Mesendoderm (in vitro differentiated cells): ENCODE results near the gene L1TD1.
"Not testable (repeated sequence)": the region's sequence is repeated elsewhere in the genome, so short reads cannot be mapped to it uniquely, and the experiment has no call there.

Experiments
- DNase-seq: peaks from one replicate; pipeline ENCODE4 v3.0.0; 2013
- H2AK5ac ChIP-seq: 2 replicates; pipeline ENCODE4 v1.6.1; 2013; ENCODE audit warnings: low read length, inconsistent platforms
- H2BK120ac ChIP-seq: 2 replicates; pipeline ENCODE4 v1.6.1; 2013; ENCODE audit warnings: low read depth, mild to moderate bottlenecking, low read length, moderate library complexity, mixed read lengths
- H2BK15ac ChIP-seq: replicated peaks from 2 replicates; pipeline ENCODE4 v1.6.1; 2013; ENCODE audit warnings: low read depth, mild to moderate bottlenecking, moderate library complexity
- H2BK5ac ChIP-seq: 2 replicates; pipeline ENCODE4 v1.6.1; 2013; ENCODE audit warnings: low read length, inconsistent platforms
- H3K18ac ChIP-seq: 2 replicates; pipeline ENCODE4 v1.6.1; 2013; ENCODE audit warnings: mild to moderate bottlenecking, low read length, mixed read lengths
- H3K23ac ChIP-seq: one replicate; pipeline ENCODE4 v1.6.1; 2013; ENCODE audit warnings: low read length
- H3K27ac ChIP-seq: 2 replicates; pipeline ENCODE4 v1.5.1; 2013; ENCODE audit warnings: low read depth, mild to moderate bottlenecking, inconsistent platforms, low read length, moderate library complexity
- H3K27me3 ChIP-seq: 2 replicates; pipeline ENCODE4 v1.6.1; 2013; ENCODE audit warnings: low read length, control low read depth, mild to moderate bottlenecking, inconsistent platforms; ENCODE audit not compliant: insufficient read depth, poor library complexity
- H3K36me3 ChIP-seq: 2 replicates; pipeline ENCODE4 v1.6.1; 2013; ENCODE audit warnings: low read length, inconsistent platforms; ENCODE audit not compliant: control insufficient read depth, insufficient read depth
- H3K4ac ChIP-seq: one replicate; pipeline ENCODE4 v1.6.1; 2013; ENCODE audit warnings: low read depth, mild to moderate bottlenecking, low read length, moderate library complexity
- H3K4me1 ChIP-seq: 2 replicates; pipeline ENCODE4 v1.6.1; 2013; ENCODE audit warnings: low read depth, low read length, inconsistent platforms; ENCODE audit not compliant: control insufficient read depth
- H3K4me2 ChIP-seq: 2 replicates; pipeline ENCODE4 v1.6.1; 2013; ENCODE audit warnings: low read length
- H3K4me3 ChIP-seq: 2 replicates; pipeline ENCODE4 v1.5.1; 2013; ENCODE audit warnings: mild to moderate bottlenecking, low read length
- H3K56ac ChIP-seq: one replicate; pipeline ENCODE4 v1.6.1; 2013; ENCODE audit warnings: low read length
- H3K79me1 ChIP-seq: 2 replicates; pipeline ENCODE4 v1.6.1; 2013; ENCODE audit warnings: low read length, inconsistent platforms
- H3K79me2 ChIP-seq: 2 replicates; pipeline ENCODE4 v1.6.1; 2013; ENCODE audit warnings: mild to moderate bottlenecking, low read length; ENCODE audit not compliant: control insufficient read depth, insufficient read depth
- H3K9ac ChIP-seq: 2 replicates; pipeline ENCODE4 v1.6.1; 2013; ENCODE audit warnings: low read length, inconsistent platforms
- H4K5ac ChIP-seq: one replicate; pipeline ENCODE4 v1.6.1; 2013; ENCODE audit warnings: low read length
- H4K8ac ChIP-seq: one replicate; pipeline ENCODE4 v1.6.1; 2013; ENCODE audit warnings: low read depth, mild to moderate bottlenecking, control low read depth, low read length, moderate library complexity
- WGBS: extraction: QIAGEN DNeasy Blood & Tissue Kit; methylation state at CpG from one replicate; pipeline ENCODE4 v1.1.7; 2013; ENCODE audit warnings: low lambda C conversion rate, missing lambda C conversion rate; ENCODE audit not compliant: insufficient coverage; ENCODE audit errors: extremely low coverage; 5-methylcytosine and 5-hydroxymethylcytosine counted together

The L1TD1 gene

GRCh38 chr1:62182157-62182556, 12.5 kb upstream of the L1TD1 start:
- H3K9ac ChIP-seq, H3K4me3 ChIP-seq, H3K4ac ChIP-seq, H3K4me2 ChIP-seq, H2BK5ac ChIP-seq, H3K79me1 ChIP-seq, DNase-seq, H3K56ac ChIP-seq, H3K18ac ChIP-seq, H3K36me3 ChIP-seq, H3K27me3 ChIP-seq, H3K27ac ChIP-seq, H3K79me2 ChIP-seq, H4K8ac ChIP-seq, H3K23ac ChIP-seq, H2AK5ac ChIP-seq, H2BK120ac ChIP-seq, H4K5ac ChIP-seq: not testable (repeated sequence)
- WGBS = no CpG with 5 or more reads among the region's 8 CpGs
- Histone ChIP-seq H3K4me1 (peaks cover 11% of the 10 kb centered on the region), H2BK15ac (peak overlapping the region; percentile 57)

DNA sequence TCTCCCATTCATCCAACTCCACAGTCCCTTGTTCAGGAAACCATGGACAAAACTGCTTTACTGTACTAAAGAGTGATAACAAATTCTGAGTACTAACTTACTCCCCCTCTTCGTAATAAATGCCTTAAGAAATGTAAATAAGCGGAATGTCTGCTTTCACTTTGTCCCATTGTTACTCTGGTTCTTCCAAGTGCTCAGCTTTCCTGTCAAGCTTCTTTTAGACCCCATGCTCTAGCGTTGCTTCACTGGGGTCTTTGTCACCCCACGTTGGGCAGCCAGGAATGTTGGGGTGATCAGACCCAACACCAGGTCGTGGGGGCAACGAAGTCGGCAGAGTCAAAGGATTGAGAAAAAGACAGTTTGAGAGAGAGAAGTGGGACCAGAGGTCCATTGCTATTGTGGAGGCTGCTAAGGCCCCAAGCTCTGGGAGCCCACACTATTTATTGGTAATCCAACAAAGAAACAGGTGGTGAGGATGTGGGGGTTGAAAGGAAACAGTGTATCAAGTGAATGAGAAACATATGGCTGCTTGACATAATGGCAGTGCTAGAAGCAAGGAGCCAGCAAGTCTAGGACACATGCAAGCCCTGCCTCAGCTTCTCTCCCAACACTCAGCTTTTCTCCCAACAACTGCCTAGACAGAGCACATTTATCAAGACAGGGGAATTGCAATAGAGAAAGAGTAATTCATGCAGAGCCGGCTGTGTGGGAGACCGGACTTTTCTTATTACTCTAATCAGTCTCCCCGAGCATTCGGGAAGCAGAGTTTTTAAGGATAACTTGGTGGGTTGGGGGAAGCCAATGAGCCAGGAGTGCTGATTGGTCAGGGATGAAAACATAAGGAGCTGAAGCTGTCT, 11.3 kb upstream of the L1TD1 start:
- peak overlapping the region; percentile 74 for H2BK15ac ChIP-seq
- not testable (repeated sequence) for H3K9ac ChIP-seq, H4K8ac ChIP-seq, H2BK5ac ChIP-seq, H3K23ac ChIP-seq, H3K27me3 ChIP-seq, H3K4ac ChIP-seq, H3K36me3 ChIP-seq, DNase-seq, H3K4me2 ChIP-seq, H3K4me3 ChIP-seq, H3K4me1 ChIP-seq, H3K79me1 ChIP-seq, H4K5ac ChIP-seq, H2AK5ac ChIP-seq, H3K27ac ChIP-seq, H3K79me2 ChIP-seq, H2BK120ac ChIP-seq
- peak overlapping the region; percentile 94 for H3K18ac ChIP-seq
- H3K56ac ChIP-seq = peak overlapping the region; percentile 56
- WGBS = no CpG with 5 or more reads among the region's 11 CpGs

GRCh38 chr1:62184336-62184735, 10.3 kb upstream of the L1TD1 start:
- H3K23ac ChIP-seq = no peak overlapping the region
- DNase-seq = no peak
- H2BK5ac ChIP-seq = no peak overlapping the region
- H3K79me2 ChIP-seq = no peaks in the 10 kb centered on the region
- H3K4me2 ChIP-seq = no peak overlapping the region
- no peak overlapping the region for H2BK120ac ChIP-seq
- no peak overlapping the region for H3K4me3 ChIP-seq
- H3K9ac ChIP-seq = no peak overlapping the region
- no peak overlapping the region for H2AK5ac ChIP-seq
- H3K27me3 ChIP-seq = no peaks in the 10 kb centered on the region
- no CpG with 5 or more reads among the region's 7 CpGs for WGBS
- H3K4ac ChIP-seq = no peak overlapping the region
- H4K5ac ChIP-seq = no peak overlapping the region
- H4K8ac ChIP-seq = no peak overlapping the region
- no peak overlapping the region for H3K27ac ChIP-seq
- H3K56ac ChIP-seq = no peak overlapping the region
- H2BK15ac ChIP-seq = no peak overlapping the region
- no peak overlapping the region for H3K18ac ChIP-seq
- H3K79me1 ChIP-seq = no peaks in the 10 kb centered on the region
- H3K4me1 ChIP-seq = peaks cover 2% of the 10 kb centered on the region
- no peaks in the 10 kb centered on the region for H3K36me3 ChIP-seq

- H3K9ac ChIP-seq, H3K79me1 ChIP-seq, H3K4me3 ChIP-seq, H2AK5ac ChIP-seq, H3K23ac ChIP-seq, DNase-seq, H3K4ac ChIP-seq, H2BK120ac ChIP-seq, H3K56ac ChIP-seq, H3K18ac ChIP-seq, H3K36me3 ChIP-seq, H2BK15ac ChIP-seq, H4K8ac ChIP-seq, H4K5ac ChIP-seq, H3K27me3 ChIP-seq, H3K4me1 ChIP-seq, H3K4me2 ChIP-seq, H3K27ac ChIP-seq, H3K79me2 ChIP-seq, H2BK5ac ChIP-seq: not testable (repeated sequence)
- no CpG with 5 or more reads among the region's 6 CpGs for WGBS
These were observed 9.4 kb upstream of the L1TD1 start for GRCh38 chr1:62185233-62185632.

GRCh38 chr1:62185677-62186076, 9.0 kb upstream of the L1TD1 start:
- Histone ChIP-seq H4K8ac (no peak overlapping the region), H3K4me1 (peaks cover 2% of the 10 kb centered on the region), H3K79me2 (no peaks in the 10 kb centered on the region), H3K23ac (no peak overlapping the region), H2BK120ac (no peak overlapping the region), H3K4ac (no peak overlapping the region), H4K5ac (no peak overlapping the region), H3K4me3 (no peak overlapping the region), H3K27ac (no peak overlapping the region), H2BK15ac (peak overlapping the region; percentile 9), H3K56ac (no peak overlapping the region), H2AK5ac (no peak overlapping the region), H2BK5ac (no peak overlapping the region), H3K36me3 (no peaks in the 10 kb centered on the region), H3K79me1 (no peaks in the 10 kb centered on the region), H3K18ac (no peak overlapping the region), H3K27me3 (no peaks in the 10 kb centered on the region), H3K4me2 (no peak overlapping the region), H3K9ac (no peak overlapping the region)
- WGBS = no CpG with 5 or more reads among the region's 3 CpGs
- DNase-seq = no peak

DNA sequence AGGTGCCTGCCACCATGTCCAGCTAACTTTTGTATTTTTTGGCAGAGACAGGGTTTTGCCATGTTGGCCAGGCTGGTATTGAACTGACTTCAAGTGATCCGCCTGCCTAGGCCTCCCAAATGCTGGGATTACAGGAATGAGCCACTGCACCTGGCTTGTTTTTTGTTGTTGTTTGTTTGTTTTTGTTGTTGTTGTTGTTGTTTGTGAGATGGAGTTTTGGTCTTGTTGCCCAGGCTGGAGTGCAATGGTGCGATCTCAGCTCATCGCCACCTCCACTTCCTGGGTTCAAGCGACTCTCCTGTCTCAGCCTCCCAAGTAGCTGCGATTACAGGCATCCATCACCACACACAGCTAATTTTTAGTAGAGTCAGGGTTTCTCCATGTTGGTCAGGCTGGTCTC, 7.1 kb upstream of the L1TD1 start:
- H3K36me3 ChIP-seq = no peaks in the 10 kb centered on the region
- no CpG with 5 or more reads among the region's 5 CpGs for WGBS
- no peak overlapping the region for H2AK5ac ChIP-seq
- H3K18ac ChIP-seq = no peak overlapping the region
- H4K8ac ChIP-seq = no peak overlapping the region
- no peak overlapping the region for H2BK120ac ChIP-seq
- no peak overlapping the region for H3K56ac ChIP-seq
- no peak overlapping the region for H3K9ac ChIP-seq
- no peak overlapping the region for H3K23ac ChIP-seq
- H4K5ac ChIP-seq = no peak overlapping the region
- no peak overlapping the region for H3K4ac ChIP-seq
- no peak for DNase-seq
- no peak overlapping the region for H2BK15ac ChIP-seq
- peaks cover 2% of the 10 kb centered on the region for H3K4me1 ChIP-seq
- H3K27me3 ChIP-seq = no peaks in the 10 kb centered on the region
- H3K79me1 ChIP-seq = no peaks in the 10 kb centered on the region
- H2BK5ac ChIP-seq = no peak overlapping the region
- no peak overlapping the region for H3K4me2 ChIP-seq
- H3K4me3 ChIP-seq = no peak overlapping the region
- H3K79me2 ChIP-seq = no peaks in the 10 kb centered on the region
- no peak overlapping the region for H3K27ac ChIP-seq
